OCI-LY7 (cell line): ENCODE data around the gene AMPH. TPM values are rescaled to one million over a fixed set of nuclear protein-coding genes. Genes with fewer than 3 reads are reported as not detected.

Experiments used
- BruUV-seq: library from RNA; stranded (reverse); fragments of 400-500 nt; replicated peaks from 2 replicates; lab custom pipeline; 2021; lab: Mats Ljungman, UMichigan
- CTCF ChIA-PET: fragments of 300-600 bp; sonication (Branson Sonifier 250); formaldehyde crosslinking; loops from one replicate; lab custom pipeline; 2022; ENCODE audit warnings: antibody characterized with exemption; ENCODE audit not compliant: unreplicated experiment; lab: Charles Lee
- POLR2A ChIA-PET: fragments of 300-600 bp; sonication (Branson Sonifier 250); formaldehyde crosslinking; loops from one replicate; lab custom pipeline; 2022; ENCODE audit warnings: antibody characterized with exemption; lab: Charles Lee
- DNase-seq: peaks from one replicate; pipeline ENCODE4 v3.0.0-alpha.2; 2015; ENCODE audit warnings: low spot score
- H2AFZ ChIP-seq: fragments of 200-600 bp; sonication (generic), shearing (Covaris generic); 2 replicates; pipeline ENCODE4 v1.6.1; 2014; ENCODE audit warnings: mild to moderate bottlenecking, antibody characterized with exemption, low read length, moderate library complexity
- H3K27ac ChIP-seq: fragments of 200-600 bp; sonication (generic); 2 replicates; pipeline ENCODE4 v1.5.1; 2014; ENCODE audit warnings: mixed run types, low read depth, mild to moderate bottlenecking, moderate library complexity, low read length, inconsistent platforms; ENCODE audit not compliant: poor library complexity, severe bottlenecking
- H3K36me3 ChIP-seq: fragments of 200-600 bp; sonication (generic); 2 replicates; pipeline ENCODE4 v1.6.1; 2014; ENCODE audit warnings: mild to moderate bottlenecking, antibody characterized with exemption, low read length, moderate library complexity, mixed read lengths; ENCODE audit not compliant: insufficient read depth
- H3K4me1 ChIP-seq: fragments of 200-600 bp; sonication (generic); 2 replicates; pipeline ENCODE4 v1.5.1; 2014; ENCODE audit warnings: mild to moderate bottlenecking, low read length; ENCODE audit not compliant: insufficient read depth, poor library complexity, severe bottlenecking
- H3K4me2 ChIP-seq: fragments of 200-600 bp; sonication (generic); 2 replicates; pipeline ENCODE4 v1.6.1; 2014; ENCODE audit warnings: mild to moderate bottlenecking, low read length
- H3K4me3 ChIP-seq: fragments of 200-600 bp; sonication (generic); 2 replicates; pipeline ENCODE4 v1.5.1; 2014; ENCODE audit warnings: mild to moderate bottlenecking, low read depth, low read length; ENCODE audit not compliant: poor library complexity, severe bottlenecking
- H3K79me2 ChIP-seq: fragments of 200-600 bp; sonication (generic); 2 replicates; pipeline ENCODE4 v1.6.1; 2016; ENCODE audit warnings: low read depth, mild to moderate bottlenecking, low read length, moderate library complexity, mixed read lengths; ENCODE audit not compliant: insufficient read depth
- H3K9me2 ChIP-seq: fragments of 200-600 bp; sonication (generic); 2 replicates; pipeline ENCODE4 v1.6.1; 2016; ENCODE audit warnings: mild to moderate bottlenecking, low read length, mixed read lengths; ENCODE audit not compliant: insufficient read depth
- H3K9me3 ChIP-seq: fragments of 200-600 bp; sonication (generic); 2 replicates; pipeline ENCODE4 v1.6.1; 2014; ENCODE audit warnings: mild to moderate bottlenecking, mixed run types, low read length, mixed read lengths
- H4K20me1 ChIP-seq: fragments of 200-600 bp; sonication (generic); 2 replicates; pipeline ENCODE4 v1.6.1; 2014; ENCODE audit warnings: mild to moderate bottlenecking, antibody characterized with exemption, low read length, moderate library complexity, mixed read lengths; ENCODE audit not compliant: insufficient read depth
- CTCF ChIP-seq: fragments of 200-600 bp; sonication (generic); conservative IDR thresholded peaks from 2 replicates; pipeline ENCODE4 v1.5.1; 2014; ENCODE audit warnings: mild to moderate bottlenecking, antibody characterized with exemption, low read length, moderate library complexity, mixed read lengths
- EZH2phosphoT487 ChIP-seq: fragments of 200-600 bp; sonication (generic); IDR thresholded peaks from 2 replicates; pipeline ENCODE4 v1.6.1; 2018; ENCODE audit warnings: low read depth, borderline replicate concordance, mild to moderate bottlenecking, mixed run types, antibody characterized with exemption, low read length, moderate library complexity, mixed read lengths
- intact Hi-C: fragments of 100-400 bp; cut with micrococcal nuclease; formaldehyde crosslinking; loops from one replicate; pipeline ENCODE4 v1.10.0; 2022; ENCODE audit not compliant: unreplicated experiment
- total RNA-seq, 2 experiments: library from RNA; depleted of rRNA in 1 of 2; stranded (reverse); fragments of >200 nt in 1 of 2; shearing (Covaris generic) in 1 of 2; gene quantifications; 2 replicates each; pipeline ENCODE4 v1.2.3, GENCODE V29; 2014 to 2022

Gene AMPH
- total RNA-seq, 2 experiments from 2014 or later = not detected

DNA sequence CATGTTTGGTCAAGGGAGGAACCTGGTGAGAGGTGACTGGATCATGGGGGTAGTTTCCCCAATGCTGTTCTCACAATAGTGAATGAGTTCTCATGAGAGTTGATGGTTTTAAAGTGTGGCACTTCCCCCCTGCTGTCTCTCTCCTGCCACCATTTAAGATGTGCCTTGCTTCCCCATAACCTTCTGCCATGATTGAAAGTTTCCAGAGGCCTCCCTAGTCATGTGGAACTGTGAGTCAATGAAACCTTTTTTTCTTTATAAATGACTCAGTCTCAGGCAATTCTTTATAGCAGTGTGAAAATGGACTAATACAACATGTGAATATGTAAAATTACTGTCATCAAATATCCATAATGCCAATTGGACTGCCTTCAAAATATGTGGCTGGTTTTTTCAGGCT, 192.2 kb downstream of the AMPH start:
- Histone ChIP-seq H4K20me1 (no peaks in the 10 kb centered on the region), H2AFZ (no peak overlapping the region), H3K79me2 (no peaks in the 10 kb centered on the region), H3K4me1 (no peaks in the 10 kb centered on the region), H3K4me3 (no peak overlapping the region), H3K4me2 (no peak overlapping the region), H3K27ac (no peak overlapping the region), H3K9me3 (no peaks in the 10 kb centered on the region), H3K9me2 (no peaks in the 10 kb centered on the region), H3K36me3 (no peaks in the 10 kb centered on the region)
- intact Hi-C loops = no loop called here
- POLR2A ChIA-PET = interaction anchor here (0.6 kb wide), 1 partner anchor 73 kb away, joined by 3 read pairs; no protein-coding TSS in a partner anchor
- no TSS peak for BruUV-seq
- CTCF ChIA-PET = no interaction called here
- DNase-seq = no peak
- TF ChIP-seq EZH2phosphoT487 (no peak), CTCF (no peak)

- POLR2A ChIA-PET = interaction anchor here (0.6 kb wide), 1 partner anchor 1103 kb away, joined by 5 read pairs; no protein-coding TSS in a partner anchor
- Histone ChIP-seq H3K4me1 (no peaks in the 10 kb centered on the region), H3K9me3 (no peaks in the 10 kb centered on the region), H4K20me1 (no peaks in the 10 kb centered on the region), H3K4me2 (no peak overlapping the region), H3K79me2 (no peaks in the 10 kb centered on the region), H2AFZ (no peak overlapping the region), H3K36me3 (no peaks in the 10 kb centered on the region), H3K27ac (no peak overlapping the region), H3K4me3 (no peak overlapping the region), H3K9me2 (no peaks in the 10 kb centered on the region)
- no peak for DNase-seq
- intact Hi-C loops = no loop called here
- no TSS peak for BruUV-seq
- TF ChIP-seq CTCF (no peak), EZH2phosphoT487 (no peak)
- CTCF ChIA-PET = no interaction called here
Measured at GRCh38 chr7:38432671-38433070, 198.5 kb downstream of the AMPH start.

DNA sequence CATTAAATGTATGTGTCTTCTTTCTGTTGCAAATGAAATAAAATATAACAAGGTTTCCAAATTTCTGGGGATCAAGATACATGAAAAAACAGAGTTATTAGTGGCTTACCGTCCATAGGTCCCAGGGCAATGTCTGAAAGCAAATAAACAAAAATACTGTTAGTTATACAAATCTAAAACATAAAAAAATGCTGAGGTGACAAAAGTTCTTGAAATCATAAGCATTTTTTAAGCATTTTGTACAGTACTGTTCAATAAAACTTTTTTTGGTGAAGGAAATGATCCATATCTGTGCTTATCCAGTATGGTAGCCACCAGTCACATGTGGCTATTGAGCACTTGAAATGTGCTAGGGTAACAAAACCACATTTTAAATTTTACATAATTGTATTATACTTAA, 199.1 kb downstream of the AMPH start:
- no peak overlapping the region for H3K4me2 ChIP-seq
- no peaks in the 10 kb centered on the region for H4K20me1 ChIP-seq
- no peak for DNase-seq
- intact Hi-C loops = no loop called here
- no peaks in the 10 kb centered on the region for H3K9me2 ChIP-seq
- no peaks in the 10 kb centered on the region for H3K79me2 ChIP-seq
- H2AFZ ChIP-seq = no peak overlapping the region
- no peaks in the 10 kb centered on the region for H3K36me3 ChIP-seq
- no peaks in the 10 kb centered on the region for H3K4me1 ChIP-seq
- H3K27ac ChIP-seq = no peak overlapping the region
- TF ChIP-seq CTCF = no peak
- TF ChIP-seq EZH2phosphoT487 = no peak
- ChIA-PET CTCF (no interaction called here), POLR2A (no interaction called here)
- H3K9me3 ChIP-seq = no peaks in the 10 kb centered on the region
- H3K4me3 ChIP-seq = no peak overlapping the region
- BruUV-seq = no TSS peak
